H1 (cell line): ENCODE data around the gene SLC12A2. TPM values are rescaled to one million over a fixed set of nuclear protein-coding genes. Genes with fewer than 3 reads are reported as not detected.

Source experiments
- CTCF ChIA-PET: fragments of 300-600 bp; sonication (Branson Sonifier 250); formaldehyde crosslinking; loops from one replicate; lab custom pipeline; 2021; ENCODE audit not compliant: partially characterized antibody; lab: Charles Lee
- POLR2A ChIA-PET: fragments of 300-600 bp; sonication (Branson Sonifier 250); formaldehyde crosslinking; loops from one replicate; lab custom pipeline; 2021; ENCODE audit warnings: inconsistent platforms; ENCODE audit not compliant: partially characterized antibody; lab: Charles Lee
- DNase-seq, 2 experiments: peaks; one replicate each; pipeline versions ENCODE4 v3.0.0 to v3.0.0-alpha.2; 2010 to 2022; ENCODE audit warnings: low spot score in 2 of 2, low read depth in 1 of 2, mixed read lengths in 1 of 2
- FAIRE-seq: peaks from 2 replicates; lab custom pipeline; 2011; peaks lifted over from hg19 to GRCh38; lab: Jason Lieb, UNC
- H2AFZ ChIP-seq: 2 replicates; pipeline ENCODE4 v1.8.1; 2012; ENCODE audit warnings: low read length, inconsistent platforms
- H2AK5ac ChIP-seq: 2 replicates; pipeline ENCODE4 v1.6.1; 2013; ENCODE audit warnings: low read depth, low read length
- H2BK120ac ChIP-seq: replicated peaks from 2 replicates; pipeline ENCODE3; 2013; ENCODE audit warnings: low read depth, low read length, inconsistent platforms
- H2BK12ac ChIP-seq: 2 replicates; pipeline ENCODE4 v1.6.1; 2013; ENCODE audit warnings: low read depth, low read length
- H2BK15ac ChIP-seq: 2 replicates; pipeline ENCODE4 v1.6.1; 2013; ENCODE audit warnings: low read length
- H2BK20ac ChIP-seq: 2 replicates; pipeline ENCODE4 v1.6.1; 2013; ENCODE audit warnings: low read length
- H2BK5ac ChIP-seq: 2 replicates; pipeline ENCODE4 v1.6.1; 2013; ENCODE audit warnings: low read depth, low read length
- H3K14ac ChIP-seq: 2 replicates; pipeline ENCODE4 v1.6.1; 2013; ENCODE audit warnings: inconsistent platforms; ENCODE audit not compliant: insufficient read length
- H3K18ac ChIP-seq: 2 replicates; pipeline ENCODE4 v1.6.1; 2013; ENCODE audit warnings: low read length; ENCODE audit errors: extremely low read depth
- H3K23ac ChIP-seq: 2 replicates; pipeline ENCODE4 v1.6.1; 2013; ENCODE audit warnings: inconsistent platforms; ENCODE audit not compliant: insufficient read length
- H3K23me2 ChIP-seq: 2 replicates; pipeline ENCODE4 v1.6.1; 2013; ENCODE audit warnings: low read depth, low read length
- H3K27ac ChIP-seq: 2 replicates; pipeline ENCODE4 v1.6.1; 2011; ENCODE audit warnings: low read depth, low read length, inconsistent platforms
- H3K27me3 ChIP-seq, 4 experiments: replicated peaks in 1 of 4; 1 replicate in 1 of 4; 2 replicates in 3 of 4; pipeline versions ENCODE4 v1.6.1 to v1.8.1; 2011 to 2013; ENCODE audit warnings: low read length in 3 of 4, mild to moderate bottlenecking in 3 of 4, inconsistent platforms in 2 of 4, mixed read lengths in 2 of 4, moderate library complexity in 1 of 4; ENCODE audit not compliant: control insufficient read depth in 3 of 4, insufficient read depth in 3 of 4; ENCODE audit errors: extremely low read depth in 1 of 4
- H3K36me3 ChIP-seq, 4 experiments: 2 replicates each; pipeline versions ENCODE4 v1.6.1 to v1.8.1; 2011 to 2013; ENCODE audit warnings: mild to moderate bottlenecking in 4 of 4, low read length in 3 of 4, moderate library complexity in 2 of 4, control low read depth in 1 of 4, inconsistent platforms in 1 of 4; ENCODE audit not compliant: insufficient read depth in 4 of 4, control insufficient read depth in 2 of 4
- H3K4ac ChIP-seq: replicated peaks from 2 replicates; pipeline ENCODE3; 2013; ENCODE audit warnings: low read length, low read depth, mixed read lengths, inconsistent platforms; ENCODE audit not compliant: insufficient read length
- H3K4me1 ChIP-seq, 4 experiments: replicated peaks in 1 of 4; 1 replicate in 1 of 4; 2 replicates in 3 of 4; pipeline versions ENCODE4 v1.6.1 to v1.8.1; 2011 to 2013; ENCODE audit warnings: low read length in 3 of 4, inconsistent platforms in 2 of 4, mixed read lengths in 1 of 4; ENCODE audit not compliant: insufficient read depth in 4 of 4, control insufficient read depth in 3 of 4
- H3K4me2 ChIP-seq, 2 experiments: 2 replicates each; pipeline versions ENCODE4 v1.6.1 to v1.8.1; 2011 to 2013; ENCODE audit warnings: low read depth in 2 of 2, low read length in 2 of 2, control low read depth in 1 of 2, inconsistent platforms in 1 of 2, mild to moderate bottlenecking in 1 of 2; ENCODE audit not compliant: insufficient read depth in 1 of 2
- H3K4me3 ChIP-seq, 4 experiments: fragments of 200-600, 300-600 bp in 1 of 4; sonication (generic), shearing (Covaris generic), sonication (Bioruptor Twin) in 1 of 4; 2 replicates each; pipeline versions ENCODE4 v1.5.1 to v1.8.1; 2011 to 2016; ENCODE audit warnings: low read length in 4 of 4, low read depth in 3 of 4, control low read depth in 2 of 4, inconsistent platforms in 2 of 4, mild to moderate bottlenecking in 2 of 4, mixed read lengths in 1 of 4, moderate library complexity in 1 of 4; ENCODE audit not compliant: insufficient read depth in 2 of 4; ENCODE audit errors: extremely low read depth in 1 of 4
- H3K56ac ChIP-seq: replicated peaks from 2 replicates; pipeline ENCODE3; 2013; ENCODE audit warnings: low read depth, mild to moderate bottlenecking, mixed read lengths, low read length, inconsistent platforms; ENCODE audit not compliant: insufficient read length
- H3K79me1 ChIP-seq: 2 replicates; pipeline ENCODE4 v1.6.1; 2013; ENCODE audit warnings: low read depth, low read length, control low read depth
- H3K79me2 ChIP-seq, 2 experiments: 2 replicates each; pipeline versions ENCODE4 v1.6.1 to v1.8.1; 2012 to 2013; ENCODE audit warnings: low read length in 2 of 2, mild to moderate bottlenecking in 2 of 2, inconsistent platforms in 1 of 2; ENCODE audit not compliant: insufficient read depth in 2 of 2, control insufficient read depth in 1 of 2
- H3K9ac ChIP-seq, 4 experiments: replicated peaks in 1 of 4; 1 replicate in 1 of 4; 2 replicates in 3 of 4; pipeline versions ENCODE4 v1.6.1 to v1.8.1; 2011 to 2013; ENCODE audit warnings: low read depth in 3 of 4, low read length in 3 of 4, control low read depth in 2 of 4, mild to moderate bottlenecking in 2 of 4, moderate library complexity in 2 of 4, inconsistent platforms in 1 of 4; ENCODE audit errors: extremely low read depth in 1 of 4
- H3K9me3 ChIP-seq, 2 experiments: 2 replicates each; pipeline versions ENCODE4 v1.6.1 to v1.8.1; 2012 to 2013; ENCODE audit warnings: mild to moderate bottlenecking in 2 of 2, moderate library complexity in 2 of 2, control low read depth in 1 of 2, inconsistent platforms in 1 of 2, low read depth in 1 of 2, low read length in 1 of 2, mixed read lengths in 1 of 2; ENCODE audit not compliant: insufficient read depth in 2 of 2
- H4K20me1 ChIP-seq, 2 experiments: replicated peaks in 1 of 2; 2 replicates each; pipeline versions ENCODE3 to v1.8.1; 2011 to 2013; ENCODE audit warnings: inconsistent platforms in 2 of 2, low read length in 2 of 2, mild to moderate bottlenecking in 1 of 2; ENCODE audit not compliant: insufficient read depth in 2 of 2, control insufficient read depth in 1 of 2
- H4K5ac ChIP-seq: 2 replicates; pipeline ENCODE4 v1.6.1; 2013; ENCODE audit warnings: low read length, low read depth, mixed read lengths, inconsistent platforms; ENCODE audit not compliant: insufficient read length
- H4K8ac ChIP-seq: 2 replicates; pipeline ENCODE4 v1.8.0; 2013; ENCODE audit warnings: mild to moderate bottlenecking, moderate library complexity, low read length, inconsistent platforms; ENCODE audit not compliant: insufficient read depth; ENCODE audit errors: extremely low read depth
- H4K91ac ChIP-seq: replicated peaks from 2 replicates; pipeline ENCODE3; 2013; ENCODE audit warnings: low read length, mixed read lengths, inconsistent platforms; ENCODE audit not compliant: insufficient read length
- YY1 ChIP-seq: IDR thresholded peaks from 2 replicates; pipeline ENCODE4 v1.6.1; 2011; ENCODE audit warnings: low read depth, mild to moderate bottlenecking, low read length
- WGBS, 2 experiments: shearing (Covaris generic) in 1 of 2; methylation state at CpG; one replicate each; pipeline versions ENCODE4 v1.1.6 to v1.1.7; 2013 to 2015; ENCODE audit warnings: low lambda C conversion rate in 2 of 2, mixed read lengths in 2 of 2, inconsistent platforms in 1 of 2, low coverage in 1 of 2, missing lambda C conversion rate in 1 of 2; ENCODE audit not compliant: insufficient replicate concordance in 2 of 2, insufficient coverage in 1 of 2, insufficient read length in 1 of 2; ENCODE audit errors: extremely low coverage in 1 of 2, missing lambda C conversion rate in 1 of 2; 5-methylcytosine and 5-hydroxymethylcytosine counted together
- polyA plus RNA-seq, 7 experiments: library from polyadenylated mRNA; depleted of rRNA in 3 of 7; stranded (reverse) in 5 of 7; unstranded in 2 of 7; fragments of >200 nt in 5 of 7; fragments of 200-250 nt in 2 of 7; gene quantifications; 1 replicate in 5 of 7; 2 replicates in 1 of 7; 4 replicates in 1 of 7; pipeline versions ENCODE4 v1.2.1 to v1.2.3, GENCODE V29; 2011 to 2013; ENCODE audit warnings: missing spikeins in 2 of 7, mixed read lengths in 2 of 7
- total RNA-seq: library from RNA; stranded (reverse); fragmentation: NEBNext Ultra II Directional; extraction: Animal tissue kit (Norgen Biotek cat#: 25700); gene quantifications from 2 replicates; pipeline ENCODE4 v1.2.1, GENCODE V29; 2021

Gene SLC12A2
- total and polyA plus RNA-seq, 2 of the 8 experiments (the other 6 are each of a cell fraction or from before 2014, with no cell fraction given): 2.6 to 16.2 TPM

DNA sequence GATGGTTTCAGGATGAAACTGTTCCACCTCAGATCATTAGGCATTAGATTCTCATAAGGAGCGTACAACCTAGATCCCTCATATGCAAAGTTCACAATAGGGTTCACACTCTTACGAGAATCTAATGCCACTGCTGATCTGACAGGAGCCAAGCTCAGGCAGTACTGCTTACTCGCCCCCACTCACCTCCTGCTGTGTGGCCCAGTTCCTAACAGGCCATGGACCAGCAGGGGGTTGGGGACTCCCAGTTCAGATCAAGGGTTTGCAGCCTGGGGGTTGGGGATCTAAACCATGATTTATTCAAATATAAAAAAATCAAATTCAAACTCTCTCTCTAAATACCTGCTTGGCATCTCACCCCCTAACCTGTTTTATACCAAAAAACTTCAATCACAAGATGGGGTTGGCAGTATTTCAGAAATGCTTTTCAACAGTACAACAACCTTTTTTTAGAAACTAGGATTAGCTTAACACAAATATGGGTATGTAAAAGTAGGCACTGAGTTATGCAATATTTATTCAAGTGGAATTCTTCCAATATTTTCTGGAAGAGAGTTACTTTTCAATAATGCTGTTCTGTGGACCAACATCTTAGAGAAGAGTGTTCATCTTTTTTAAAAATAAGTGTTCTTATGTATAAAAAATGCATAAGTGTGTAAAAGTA is 30.1 kb upstream of the SLC12A2 start:
- no peak for FAIRE-seq
- no peak for TF ChIP-seq YY1
- no peak overlapping the region for H4K8ac ChIP-seq
- H2AFZ ChIP-seq: no peak overlapping the region
- no peak overlapping the region for H3K9ac ChIP-seq
- H2BK15ac ChIP-seq: no peak overlapping the region
- H2BK12ac ChIP-seq: no peak overlapping the region
- no peaks in the 10 kb centered on the region for H3K4me1 ChIP-seq
- no peaks in the 10 kb centered on the region for H3K36me3 ChIP-seq
- no peaks in the 10 kb centered on the region for H3K79me2 ChIP-seq
- H3K27me3 ChIP-seq: no peaks in the 10 kb centered on the region
- DNase-seq: no peak
- no peak overlapping the region for H3K14ac ChIP-seq
- WGBS, 2 experiments: 95% methylated on average over 3 of the region's 3 CpGs; no CpG with 5 or more reads in 1 of the 2 experiments
- H3K4ac ChIP-seq: no peak overlapping the region
- no peak overlapping the region for H3K27ac ChIP-seq
- H2BK5ac ChIP-seq: no peak overlapping the region
- H3K56ac ChIP-seq: no peak overlapping the region
- no peak overlapping the region for H2BK20ac ChIP-seq
- no peaks in the 10 kb centered on the region for H3K79me1 ChIP-seq
- no peak overlapping the region for H3K18ac ChIP-seq
- CTCF ChIA-PET: interaction anchor here (1.8 kb wide), 1 partner anchor 39 kb away, joined by 3 read pairs; no protein-coding TSS in a partner anchor
- H4K20me1 ChIP-seq: no peaks in the 10 kb centered on the region
- H2BK120ac ChIP-seq: no peak overlapping the region
- H3K9me3 ChIP-seq: peaks cover 0 to 6% of the 10 kb centered on the region in 2 experiments; a peak in 2 of 4 replicates
- no peak overlapping the region for H4K5ac ChIP-seq
- no peak overlapping the region for H3K23ac ChIP-seq
- H3K23me2 ChIP-seq: no peaks in the 10 kb centered on the region
- no peak overlapping the region for H3K4me3 ChIP-seq
- H4K91ac ChIP-seq: no peak overlapping the region
- H3K4me2 ChIP-seq: no peak overlapping the region
- POLR2A ChIA-PET: no interaction called here
- no peak overlapping the region for H2AK5ac ChIP-seq
